Amygdala (tissue), 56 donors: Measurements from ENCODE around the gene FAM200C.
A peak's percentile ranks its signal among the peaks of the same experiment; 100 is the strongest.

Experiments
- DNase-seq, 56 donors: peaks; one replicate each; lab custom pipeline; 2025; lab: John Stamatoyannopoulos, UW

Gene FAM200C

DNA sequence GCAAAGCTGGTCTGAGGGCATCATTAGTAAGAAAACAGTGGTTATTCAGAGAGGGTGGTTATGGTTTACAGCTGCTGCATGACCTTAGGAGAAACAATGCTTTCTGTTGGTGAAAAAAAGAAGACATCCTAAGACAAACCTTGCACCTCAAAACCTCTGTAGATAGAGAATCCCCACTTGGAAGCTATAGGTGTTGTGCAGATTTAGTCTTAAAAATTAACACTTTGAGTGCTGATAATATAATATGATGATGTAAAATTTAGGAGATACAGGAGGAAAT is 20.4 kb upstream of the FAM200C start:
- DNase-seq, result no peak

DNA sequence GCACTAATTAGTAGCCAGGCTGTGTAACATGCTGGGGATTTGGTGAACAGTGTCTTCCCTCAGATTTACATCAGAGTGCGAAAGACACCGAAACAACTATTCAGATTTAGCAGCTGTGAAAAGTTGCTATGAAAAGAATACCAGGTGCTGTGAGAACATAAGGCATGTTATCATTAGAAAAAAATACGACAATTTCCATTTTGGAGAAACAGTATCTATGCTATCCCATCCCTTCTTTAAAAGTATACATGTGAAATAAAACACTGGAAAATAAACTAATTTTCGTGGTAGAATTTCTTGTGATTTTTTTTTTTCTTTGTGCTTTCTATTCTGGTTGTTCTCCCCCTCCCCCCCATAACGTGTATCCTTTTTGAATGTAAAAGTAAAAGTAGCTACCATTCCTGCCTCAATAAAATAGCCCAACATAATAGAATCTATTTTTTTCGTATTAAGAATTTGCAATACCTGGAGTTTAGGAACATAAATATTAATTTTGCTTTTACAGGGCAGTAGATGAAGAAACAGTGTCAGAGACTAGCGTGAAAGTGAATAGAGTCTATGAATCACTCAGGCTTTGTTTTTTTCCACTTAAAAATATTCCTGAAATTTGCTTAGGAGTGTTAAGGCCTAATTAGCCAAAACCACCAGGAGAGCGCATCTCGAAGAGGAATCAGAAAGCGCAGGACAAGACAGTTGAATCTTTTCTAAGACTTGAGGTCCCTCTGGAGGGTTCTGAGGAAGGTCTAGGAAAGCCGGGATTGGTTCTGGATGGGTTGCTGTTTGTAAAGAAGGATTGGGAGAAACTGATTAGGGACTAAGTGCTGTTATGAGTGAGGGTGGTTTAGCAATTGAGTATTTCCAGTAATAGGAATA is 19.8 kb upstream of the FAM200C start:
- no peak for DNase-seq

DNA sequence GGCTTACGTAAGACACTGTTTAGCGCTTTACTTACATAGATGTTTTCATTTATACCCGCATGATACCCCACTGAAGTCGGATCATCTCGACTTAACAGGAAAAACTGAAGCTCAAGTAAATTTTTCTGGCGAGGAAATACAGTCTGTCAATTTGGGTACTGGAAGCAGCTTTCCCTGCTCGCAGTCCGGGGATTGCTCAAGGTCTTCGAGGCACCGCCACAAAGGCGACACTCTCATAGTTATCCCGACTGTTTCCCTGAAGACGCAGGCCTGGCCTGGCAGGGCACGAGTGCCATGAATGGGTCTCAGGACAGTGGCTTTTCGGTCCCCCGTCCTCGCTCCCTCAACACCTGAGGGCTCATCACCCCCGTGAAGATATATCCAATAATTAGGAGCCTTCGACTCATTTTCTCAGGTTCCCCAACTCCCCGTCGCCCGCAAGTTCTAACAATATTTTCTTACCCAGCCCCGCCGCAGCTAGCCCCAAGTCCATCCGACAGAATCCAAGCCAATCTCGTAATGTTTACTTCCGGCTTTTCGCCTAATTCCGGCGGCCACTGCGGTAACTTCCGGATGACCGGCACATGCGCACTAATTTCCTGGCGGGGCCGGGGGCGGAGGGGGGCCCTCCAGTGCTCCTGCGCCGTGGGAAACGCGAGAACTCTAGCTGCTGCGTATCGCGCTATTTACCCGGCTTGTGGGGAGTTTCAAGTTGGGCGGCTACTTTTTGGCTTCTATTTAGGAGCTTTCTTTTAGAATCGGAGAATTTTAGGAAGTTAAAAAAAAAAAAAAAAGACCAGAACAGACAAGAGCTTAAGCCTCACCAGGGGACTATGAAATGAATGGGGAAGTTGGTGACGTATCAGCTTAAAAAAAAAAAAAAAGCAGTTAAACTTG is 19.0 kb upstream of the FAM200C start, which contains the start of gene SLU7:
SLU7 (minus strand) TSS at position 521 of the 897 bp plus-strand sequence. CDS start 3,787 bp downstream, outside the sequence.
- DNase-seq, result peak in 55 of 56 donors; percentile 59 to 94 (median 81)

DNA sequence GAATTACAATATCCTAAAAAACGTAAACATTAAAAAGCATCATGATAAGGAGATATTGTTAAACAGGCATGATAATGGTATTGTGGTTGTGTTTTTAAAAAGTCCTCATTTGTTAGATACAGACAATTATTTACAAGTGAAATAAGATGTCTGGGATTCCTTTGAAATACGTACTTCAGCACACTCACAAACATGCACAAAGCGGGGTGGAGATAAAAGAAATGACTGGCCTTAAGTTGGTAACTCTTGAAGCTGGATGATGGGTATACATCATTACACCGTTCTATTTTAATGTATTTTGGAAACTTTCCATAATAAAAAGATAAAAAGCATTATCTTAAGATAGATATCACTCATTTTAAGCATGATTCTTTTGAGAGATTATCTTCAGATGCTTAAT is 1.0 kb downstream of the FAM200C start:
- no peak for DNase-seq

DNA sequence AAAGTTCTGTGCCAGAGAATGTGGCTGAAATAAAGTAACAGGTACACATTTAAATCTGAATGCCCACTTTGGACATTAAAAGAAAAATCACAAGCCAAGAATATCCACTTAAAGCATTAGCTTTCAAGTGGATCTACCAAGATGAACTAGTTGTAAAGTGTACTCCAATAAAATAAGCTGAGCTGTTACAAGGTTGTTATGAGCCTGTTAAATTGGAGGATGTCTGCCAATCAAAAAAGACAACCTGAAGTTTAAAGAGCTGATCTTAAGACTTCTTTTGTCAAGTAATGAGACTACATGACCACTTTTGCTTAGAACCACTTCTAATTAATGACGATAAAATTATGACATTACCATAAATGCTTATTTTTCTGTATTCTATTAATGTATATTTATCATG is 2.4 kb downstream of the FAM200C start:
- no peak for DNase-seq

DNA sequence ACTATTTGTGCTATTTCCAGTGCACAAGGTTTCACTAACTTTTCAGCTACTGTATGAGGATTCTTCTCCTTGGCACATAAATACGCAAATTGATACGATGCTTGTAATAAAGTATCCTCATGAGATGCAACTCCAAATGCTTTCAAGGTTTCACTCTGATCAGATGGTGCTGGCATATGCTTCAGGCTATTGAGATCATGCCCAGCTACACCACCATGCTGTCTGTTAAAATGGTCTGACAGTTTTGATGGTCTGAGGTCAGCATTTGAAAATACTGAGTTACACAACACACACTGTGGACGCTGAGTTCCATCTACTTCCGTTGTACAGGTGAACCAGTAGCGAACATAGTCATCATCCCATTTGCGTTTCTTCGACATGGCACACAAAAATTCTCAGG is 4.7 kb downstream of the FAM200C start:
- DNase-seq, result no peak

DNA sequence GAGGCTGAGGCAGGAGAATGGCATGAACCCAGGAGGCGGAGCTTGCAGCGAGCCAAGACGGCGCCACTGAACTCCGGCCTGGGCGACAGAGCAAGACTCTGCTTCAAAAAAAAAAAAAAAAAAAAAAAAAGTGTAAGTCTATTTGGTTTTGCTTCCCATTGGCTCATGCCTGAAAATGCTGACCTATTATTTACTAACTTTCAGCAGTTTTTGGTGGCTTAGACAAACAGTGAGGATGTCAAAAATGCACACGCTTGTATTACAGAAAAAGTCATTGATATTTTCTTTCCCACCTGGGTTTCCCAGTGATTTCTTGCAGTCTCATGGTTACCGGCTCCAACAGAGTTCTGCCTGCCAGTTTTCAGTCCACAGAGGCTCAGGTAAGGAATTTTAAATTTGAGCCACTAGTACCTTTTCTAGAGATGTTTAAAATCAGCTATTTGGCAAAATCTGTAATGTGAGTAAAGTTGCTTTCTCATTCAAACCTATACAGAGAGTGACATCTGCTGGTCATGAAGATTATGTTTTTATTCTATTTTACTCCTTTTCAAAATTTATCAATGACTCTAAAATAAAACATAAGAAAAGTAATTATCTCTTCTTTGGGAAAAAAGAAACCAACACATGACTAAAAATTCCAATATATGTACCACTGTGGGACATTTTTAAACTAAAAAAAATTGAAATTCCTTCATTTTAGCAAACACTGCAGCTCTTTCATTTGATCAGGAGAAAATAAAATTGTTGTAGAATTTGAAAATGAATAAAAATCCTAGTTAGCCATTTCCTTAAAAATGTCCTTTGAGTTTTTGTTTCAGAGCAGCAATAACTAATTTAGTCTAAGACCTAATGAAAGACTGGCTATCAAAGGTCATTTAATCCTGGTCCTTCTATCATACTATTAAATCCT is 8.8 kb downstream of the FAM200C start:
- DNase-seq, result no peak

DNA sequence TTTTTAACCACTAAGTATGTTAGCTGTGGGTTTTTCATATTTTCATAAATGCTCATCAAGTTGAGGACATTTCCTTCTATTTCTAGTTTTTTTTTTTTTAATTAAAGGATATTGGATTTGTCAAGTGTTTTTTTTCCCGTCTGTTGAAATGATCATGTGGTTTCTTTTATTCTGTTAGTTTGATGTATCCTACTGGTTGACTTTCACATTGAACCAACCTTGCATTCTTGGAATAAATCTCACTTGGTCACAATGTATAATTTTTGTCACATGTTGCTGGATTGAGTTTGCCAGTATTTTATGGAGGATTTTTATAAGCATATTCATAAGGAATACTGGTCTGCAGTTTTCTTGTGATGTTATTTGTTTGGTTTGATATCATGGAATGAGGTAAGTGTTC is 12.4 kb downstream of the FAM200C start:
- no peak for DNase-seq

DNA sequence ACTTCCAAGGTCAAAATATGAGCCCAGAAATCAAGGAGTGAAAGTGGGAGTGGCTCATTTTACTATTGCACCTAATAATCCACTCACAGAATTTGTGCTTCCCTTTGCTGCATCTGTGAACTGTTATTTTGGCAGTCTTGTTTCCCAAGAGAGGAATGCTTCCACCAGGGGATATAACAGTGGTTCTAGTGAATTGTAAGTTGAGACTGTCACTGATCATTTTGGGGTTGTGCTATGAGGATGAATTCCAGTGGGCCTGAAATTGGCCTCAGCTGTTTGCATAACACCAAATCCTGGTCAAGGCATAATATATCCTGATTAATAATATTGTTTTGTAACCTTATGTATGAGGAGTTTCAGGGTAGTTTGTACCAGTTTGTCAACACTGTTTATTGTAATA is 14.4 kb downstream of the FAM200C start:
- no peak for DNase-seq

DNA sequence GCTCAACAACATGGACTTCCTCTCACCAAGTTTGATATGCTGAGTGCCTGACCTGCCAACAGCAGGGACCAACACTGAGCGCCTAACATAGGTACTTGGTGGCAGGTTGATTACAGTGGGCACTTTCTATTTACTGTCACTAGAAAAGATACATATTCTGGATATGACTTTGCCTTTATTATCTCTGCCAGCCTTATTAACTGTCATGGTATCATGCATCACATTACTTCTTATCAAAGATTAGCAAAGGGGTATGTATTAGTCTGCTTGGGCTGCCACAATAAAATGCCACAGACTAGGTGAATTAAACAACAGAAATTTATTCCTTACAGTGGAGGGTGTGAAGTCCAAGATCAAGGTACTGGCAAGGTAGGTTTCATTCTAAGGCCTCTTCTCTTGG is 15.2 kb downstream of the FAM200C start:
- DNase-seq, result no peak

DNA sequence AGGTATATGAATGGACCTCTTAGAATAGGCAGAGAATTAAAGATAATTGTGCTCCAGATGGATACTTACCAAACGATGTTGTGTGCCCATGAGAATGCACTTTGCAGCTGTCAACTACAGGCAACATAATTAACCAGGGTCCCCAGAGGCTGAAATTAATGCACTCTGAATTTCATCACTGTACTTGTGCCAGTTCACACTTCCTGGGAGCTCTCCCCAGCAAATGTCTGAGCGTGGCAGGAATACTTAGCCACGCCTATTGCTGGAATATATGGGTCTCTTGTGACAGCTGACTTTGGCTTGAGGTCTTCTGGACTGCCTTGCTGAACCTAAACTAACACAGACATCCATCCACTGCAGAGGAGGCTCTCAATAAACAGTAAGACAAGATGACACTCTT is 17.5 kb downstream of the FAM200C start:
- no peak for DNase-seq

DNA sequence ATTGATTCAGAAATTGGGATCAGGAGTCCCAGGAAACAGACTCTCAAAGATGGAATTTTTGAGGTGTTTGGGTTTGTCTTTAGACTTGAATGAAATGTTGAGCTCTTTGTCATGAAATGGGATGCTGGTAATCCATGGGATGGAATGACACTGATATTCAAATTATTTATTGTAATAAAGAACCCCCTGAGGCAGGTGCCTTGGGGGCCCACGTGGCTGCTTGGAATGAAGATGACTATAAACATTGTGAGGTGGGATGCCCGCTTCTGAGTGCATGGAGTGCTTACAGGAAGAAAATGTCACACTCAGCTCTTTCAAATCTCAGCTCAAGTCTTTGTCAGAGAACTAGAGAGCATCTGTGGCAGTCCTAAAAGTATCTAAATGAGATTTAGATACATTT is 19.8 kb downstream of the FAM200C start:
- no peak for DNase-seq

DNA sequence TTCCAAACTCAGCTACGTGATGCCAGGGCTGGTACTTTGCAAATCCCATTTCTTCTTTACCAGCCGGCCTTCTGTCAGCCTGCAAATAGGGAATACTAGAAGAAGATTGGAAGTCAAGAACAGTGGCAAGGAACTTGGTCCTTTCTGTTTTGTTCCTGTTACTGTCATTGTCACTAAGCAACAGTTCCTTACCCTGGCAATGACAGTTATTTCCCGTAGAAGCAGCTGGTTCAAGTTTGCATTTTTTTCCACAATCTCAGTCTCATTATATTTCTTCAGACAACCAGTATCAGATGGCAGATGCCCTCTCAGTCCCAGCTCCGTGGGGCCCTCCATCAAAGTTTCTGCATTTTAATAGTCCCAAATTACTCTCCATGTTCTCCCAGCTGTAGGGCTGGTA is 20.3 kb downstream of the FAM200C start:
- no peak for DNase-seq

DNA sequence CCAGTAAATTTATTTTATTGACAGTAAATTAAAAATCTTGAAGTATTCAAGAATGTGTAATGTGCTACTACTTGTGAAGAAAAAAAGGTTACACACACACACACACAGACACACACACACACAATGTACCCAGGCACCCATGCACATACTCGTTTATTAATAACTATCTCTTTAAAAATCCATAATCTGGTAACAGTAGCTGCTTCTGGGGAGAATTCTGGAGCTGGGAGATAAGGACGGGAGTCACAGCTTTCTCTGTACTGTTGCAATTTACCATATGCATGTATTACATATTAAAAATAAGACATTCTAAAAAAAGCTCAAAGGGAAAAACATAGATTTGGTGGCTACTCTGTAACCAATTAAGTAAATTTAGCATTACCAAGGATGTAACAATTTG is 21.5 kb downstream of the FAM200C start:
- DNase-seq, result no peak

DNA sequence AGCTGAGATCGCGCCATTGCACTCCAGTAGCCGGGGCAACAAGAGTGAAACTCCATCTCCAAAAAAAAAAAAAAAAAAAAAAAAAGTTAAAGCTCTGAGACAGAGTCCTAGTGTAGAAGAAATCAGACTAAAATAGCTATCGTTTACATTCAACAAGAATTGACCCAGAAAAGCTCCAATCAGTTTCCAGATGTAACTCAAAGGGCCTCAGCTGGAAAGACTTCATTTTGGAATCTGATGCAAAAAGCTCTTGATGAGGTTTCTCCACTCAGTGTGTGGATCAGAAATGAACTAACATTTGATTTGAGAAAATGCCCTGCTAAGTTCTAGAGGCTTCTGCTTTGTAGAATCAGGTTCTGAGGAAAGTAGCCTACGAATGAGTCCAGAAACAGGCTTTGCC is 22.2 kb downstream of the FAM200C start:
- DNase-seq, result no peak

DNA sequence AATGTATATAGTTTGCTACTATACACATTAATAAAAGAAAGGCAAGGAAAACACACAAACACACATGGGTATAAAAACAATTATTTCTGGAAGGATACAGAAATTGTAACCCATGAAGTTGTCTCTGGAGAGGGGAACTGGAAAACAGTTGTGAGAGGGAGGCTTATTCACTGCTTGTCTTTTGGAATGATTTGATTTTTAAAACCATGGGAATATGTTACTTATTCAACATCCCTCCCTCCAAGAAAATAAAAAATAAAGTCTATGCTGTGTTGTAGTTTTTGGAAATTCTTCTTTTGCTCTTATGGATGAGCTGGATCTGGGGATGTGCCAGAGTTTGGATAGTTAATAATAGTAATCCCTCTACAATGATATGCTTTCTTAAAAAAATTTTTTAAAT is 23.4 kb downstream of the FAM200C start:
- DNase-seq, result no peak

DNA sequence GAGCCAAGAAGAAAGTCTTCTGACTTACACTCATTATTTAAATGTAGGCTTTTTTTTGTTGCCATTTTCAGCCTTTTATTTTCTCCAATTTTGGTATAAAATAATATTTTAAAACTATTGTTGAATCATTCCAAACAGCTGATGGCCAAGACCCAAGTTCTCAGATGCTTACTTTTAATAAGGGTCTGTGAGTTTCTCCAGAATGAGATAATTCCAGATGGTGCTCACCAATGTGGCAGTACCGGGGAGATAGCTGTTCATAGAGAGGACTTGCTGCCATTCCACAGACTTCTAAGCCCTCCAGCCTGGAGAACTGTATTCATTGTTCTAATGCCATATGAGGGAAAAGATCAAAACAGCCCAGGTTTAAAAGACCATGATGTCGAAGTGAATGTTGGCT is 24.2 kb downstream of the FAM200C start:
- DNase-seq, result no peak

DNA sequence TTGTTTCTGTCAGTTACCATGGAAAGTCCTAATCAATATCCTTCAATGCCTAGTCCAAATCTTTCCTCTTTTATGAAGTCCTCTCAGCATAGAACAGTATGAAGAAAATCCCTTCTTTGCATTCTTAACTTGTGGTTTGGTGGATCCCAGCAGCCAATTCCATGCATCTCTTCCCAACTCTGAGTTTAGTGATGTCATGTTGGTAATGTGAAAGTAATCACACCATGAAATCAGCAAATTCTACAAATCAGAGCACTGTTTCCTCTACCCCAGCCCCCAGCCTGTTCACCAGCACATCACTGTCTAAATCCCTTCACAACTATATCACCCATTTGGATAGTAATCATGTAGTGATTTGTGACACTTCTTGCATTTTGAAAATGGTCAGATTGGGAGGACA is 24.7 kb downstream of the FAM200C start:
- no peak for DNase-seq

DNA sequence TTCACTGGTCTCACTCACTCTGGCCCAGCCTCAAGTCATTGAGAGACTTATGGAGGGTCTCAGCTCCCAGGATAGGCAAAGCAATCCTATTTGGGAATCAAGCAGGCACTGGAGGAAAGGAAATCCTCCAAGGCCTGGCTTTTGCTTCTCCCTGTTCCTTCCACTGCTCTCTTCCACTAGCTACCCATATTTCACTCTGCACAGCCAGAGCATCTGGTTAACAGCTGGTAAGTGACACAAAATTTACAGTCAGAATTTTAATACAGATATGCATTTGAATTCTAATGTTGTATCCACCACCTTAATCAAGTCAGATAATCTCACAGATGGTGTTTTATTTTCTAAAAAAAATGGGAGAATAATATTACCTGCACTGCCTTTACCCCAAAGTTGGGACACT is 28.6 kb downstream of the FAM200C start:
- no peak for DNase-seq

DNA sequence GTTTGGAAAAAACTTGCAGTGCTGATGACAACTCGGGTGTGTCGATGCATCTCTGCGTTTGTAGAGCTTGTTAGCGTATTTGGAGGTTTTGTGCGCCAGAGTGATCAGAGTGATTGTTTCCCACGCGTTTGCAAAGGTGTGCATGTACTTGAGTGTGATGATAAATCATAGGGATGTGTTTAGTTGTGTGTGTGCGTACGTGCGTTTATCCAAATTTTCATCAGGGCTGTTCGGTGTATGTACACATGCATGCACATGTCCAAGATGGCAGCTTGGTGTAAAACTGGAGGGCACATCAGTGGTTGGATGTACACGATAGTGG is 29.2 kb downstream of the FAM200C start:
- no peak for DNase-seq
